Vagina (tissue), 2 donors: ENCODE results near the gene PTGDS. TPM values are rescaled to one million over a fixed set of nuclear protein-coding genes. Genes with fewer than 3 reads are reported as not detected.

Source experiments
- DNase-seq, 2 donors: peaks; one replicate each; pipeline ENCODE4 v3.0.0-alpha.2; 2017; ENCODE audit errors: extremely low spot score in 2 of 2
- H3K27ac ChIP-seq: fragments of 200-600 bp; sonication (generic); one replicate; pipeline ENCODE4 v1.5.1; 2019
- H3K27me3 ChIP-seq: fragments of 200-600 bp; sonication (generic); one replicate; pipeline ENCODE4 v1.5.1; 2019
- H3K36me3 ChIP-seq, 2 donors: fragments of 200-600 bp; sonication (generic); one replicate each; pipeline ENCODE4 v1.5.1; 2017 to 2019
- H3K4me1 ChIP-seq: fragments of 200-600 bp; sonication (generic); one replicate; pipeline ENCODE4 v1.5.1; 2019
- H3K4me3 ChIP-seq, 2 donors: fragments of 200-600 bp; sonication (generic); 1 replicate in 1 of 2; 2 replicates in 1 of 2; pipeline ENCODE4 v1.5.1; 2016 to 2019
- H3K9me3 ChIP-seq: fragments of 200-600 bp; sonication (generic); one replicate; pipeline ENCODE4 v1.5.1; 2019
- POLR2A ChIP-seq, 2 donors: fragments of 450-650 bp; IDR thresholded peaks; one replicate each; pipeline ENCODE4 v1.6.1; 2017; ENCODE audit warnings: antibody characterized with exemption in 2 of 2, mild to moderate bottlenecking in 2 of 2, moderate library complexity in 2 of 2
- POLR2AphosphoS5 ChIP-seq, 2 donors: sonication (generic); formaldehyde crosslinking; IDR thresholded peaks; one replicate each; pipeline ENCODE4 v1.9.0; 2017; ENCODE audit warnings: antibody characterized with exemption in 2 of 2, mild to moderate bottlenecking in 2 of 2, low read depth in 1 of 2; ENCODE audit not compliant: insufficient read depth in 1 of 2
- intact Hi-C: fragments of 100-400 bp; cut with DNase I; formaldehyde crosslinking; loops from one replicate; pipeline ENCODE4 v1.15.1; 2023
- total RNA-seq: library from RNA; depleted of rRNA; stranded (reverse); fragments of >200 nt; gene quantifications from one replicate; pipeline ENCODE4 v1.2.3, GENCODE V29; 2016
- TF ChIP-seq, protein P1 (sequence below), 3 experiments: fragments of 450-650 bp in 2 of 3; fragments of 200-600 bp in 1 of 3; sonication (generic) in 1 of 3; IDR thresholded peaks; one replicate each; pipeline ENCODE4 v1.5.1; 2017 to 2019; ENCODE audit warnings: antibody characterized with exemption in 3 of 3, mild to moderate bottlenecking in 2 of 3, moderate library complexity in 2 of 3

Gene PTGDS
- total RNA-seq, 1 donor from 2014 or later = 301 TPM

DNA sequence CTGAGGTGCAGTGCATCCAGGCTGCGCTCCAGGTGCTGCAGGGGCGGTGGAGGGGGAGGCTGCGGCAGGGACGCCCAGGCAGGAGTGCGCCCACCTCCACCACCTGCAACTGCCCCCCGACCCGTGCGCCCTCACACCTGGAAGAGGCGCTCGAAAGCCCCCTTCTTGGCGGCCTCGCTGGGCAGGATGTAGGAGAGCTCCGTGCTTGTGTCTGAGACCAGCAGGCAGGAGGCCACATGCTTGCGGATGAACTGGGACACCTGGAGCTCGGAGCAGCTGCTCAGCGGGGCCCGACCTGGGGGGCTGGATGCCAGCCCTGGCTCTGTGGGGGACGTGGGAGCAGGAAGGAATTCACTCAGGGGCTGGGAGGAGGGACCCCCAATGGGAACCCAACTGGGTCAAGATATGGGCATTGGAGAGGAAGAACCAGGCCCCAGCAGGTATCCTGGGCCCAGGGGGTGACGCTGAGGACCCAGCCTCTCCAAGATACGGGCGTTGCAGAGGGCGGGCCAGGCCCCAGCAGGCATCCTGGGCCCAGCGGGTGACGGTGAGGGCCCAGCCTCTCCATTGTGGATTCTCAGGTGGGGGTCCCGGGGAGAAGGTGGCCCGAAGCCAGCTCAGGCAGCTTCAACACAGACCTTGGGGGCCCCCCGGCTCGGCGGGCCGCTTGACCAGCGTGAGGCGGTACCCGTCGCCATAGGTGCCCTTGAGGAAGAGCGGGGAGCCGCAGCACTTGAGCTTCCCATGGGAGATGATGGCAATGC is 37.7 kb downstream of the PTGDS start:
- Histone ChIP-seq H3K36me3 (peaks cover 0 to 20% of the 10 kb centered on the region in 2 donors), H3K4me3 (no peak overlapping the region), H3K9me3 (no peaks in the 10 kb centered on the region), H3K27ac (no peak overlapping the region), H3K27me3 (no peaks in the 10 kb centered on the region), H3K4me1 (no peaks in the 10 kb centered on the region)
- TF ChIP-seq POLR2AphosphoS5 (IDR thresholded peaks at IDR 0.05; ENCODE audit: insufficient read depth in 1 of 2, low read depth in 1 of 2) (no peak), POLR2A (IDR thresholded peaks at IDR 0.05) (no peak)
- TF ChIP-seq, protein P1, sequence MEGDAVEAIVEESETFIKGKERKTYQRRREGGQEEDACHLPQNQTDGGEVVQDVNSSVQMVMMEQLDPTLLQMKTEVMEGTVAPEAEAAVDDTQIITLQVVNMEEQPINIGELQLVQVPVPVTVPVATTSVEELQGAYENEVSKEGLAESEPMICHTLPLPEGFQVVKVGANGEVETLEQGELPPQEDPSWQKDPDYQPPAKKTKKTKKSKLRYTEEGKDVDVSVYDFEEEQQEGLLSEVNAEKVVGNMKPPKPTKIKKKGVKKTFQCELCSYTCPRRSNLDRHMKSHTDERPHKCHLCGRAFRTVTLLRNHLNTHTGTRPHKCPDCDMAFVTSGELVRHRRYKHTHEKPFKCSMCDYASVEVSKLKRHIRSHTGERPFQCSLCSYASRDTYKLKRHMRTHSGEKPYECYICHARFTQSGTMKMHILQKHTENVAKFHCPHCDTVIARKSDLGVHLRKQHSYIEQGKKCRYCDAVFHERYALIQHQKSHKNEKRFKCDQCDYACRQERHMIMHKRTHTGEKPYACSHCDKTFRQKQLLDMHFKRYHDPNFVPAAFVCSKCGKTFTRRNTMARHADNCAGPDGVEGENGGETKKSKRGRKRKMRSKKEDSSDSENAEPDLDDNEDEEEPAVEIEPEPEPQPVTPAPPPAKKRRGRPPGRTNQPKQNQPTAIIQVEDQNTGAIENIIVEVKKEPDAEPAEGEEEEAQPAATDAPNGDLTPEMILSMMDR (IDR thresholded peaks at IDR 0.05) = no peak
- intact Hi-C loops = no loop called here
- DNase-seq = no peak

DNA sequence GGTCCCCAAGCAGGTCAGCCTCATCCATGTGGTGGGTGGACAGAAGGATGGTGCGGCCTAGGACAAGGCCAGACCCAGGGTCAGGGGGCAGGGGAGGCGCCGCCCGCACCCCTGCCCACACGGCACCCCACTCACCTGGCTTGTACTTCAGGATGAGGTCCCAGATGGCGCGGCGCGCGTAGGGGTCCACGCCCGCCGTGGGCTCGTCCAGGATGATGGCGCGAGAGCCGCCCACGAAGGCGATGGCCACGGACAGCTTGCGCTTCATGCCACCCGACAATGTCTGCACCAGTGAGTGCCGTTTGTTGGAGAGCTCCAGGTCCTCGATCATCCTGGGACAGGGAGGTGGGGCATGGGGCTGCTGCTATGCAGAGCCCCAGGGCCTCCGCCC is 38.2 kb downstream of the PTGDS start:
- intact Hi-C loops = no loop called here
- Histone ChIP-seq H3K4me3 (no peak overlapping the region), H3K27ac (no peak overlapping the region), H3K36me3 (peaks cover 0 to 20% of the 10 kb centered on the region in 2 donors), H3K9me3 (no peaks in the 10 kb centered on the region), H3K27me3 (no peaks in the 10 kb centered on the region), H3K4me1 (no peaks in the 10 kb centered on the region)
- no peak for DNase-seq
- TF ChIP-seq POLR2A (IDR thresholded peaks at IDR 0.05) (no peak), POLR2AphosphoS5 (IDR thresholded peaks at IDR 0.05; ENCODE audit: insufficient read depth in 1 of 2, low read depth in 1 of 2) (no peak)
- TF ChIP-seq, protein P1 (IDR thresholded peaks at IDR 0.05) = no peak

DNA sequence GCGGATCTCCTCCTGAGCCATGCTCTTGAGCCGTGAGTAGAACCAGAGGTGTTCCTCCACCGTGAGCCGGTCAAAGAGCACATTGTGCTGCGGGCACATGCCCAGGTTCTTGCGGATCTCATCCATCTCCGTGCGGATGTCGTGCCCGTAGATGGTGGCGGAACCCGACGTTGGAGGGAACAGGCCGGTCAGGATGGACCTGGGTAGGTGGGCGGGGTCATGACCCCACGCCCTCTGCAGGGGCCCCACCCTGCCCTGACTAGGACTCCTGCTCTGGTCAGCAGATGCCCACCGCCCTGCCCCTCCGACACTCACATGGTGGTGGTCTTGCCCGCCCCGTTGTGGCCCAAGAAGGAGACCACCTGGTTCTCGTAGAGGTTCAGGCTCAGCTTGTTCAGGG is 38.7 kb downstream of the PTGDS start:
- Histone ChIP-seq H3K9me3 (no peaks in the 10 kb centered on the region), H3K4me1 (no peaks in the 10 kb centered on the region), H3K36me3 (peaks cover 0 to 20% of the 10 kb centered on the region in 2 donors), H3K27ac (no peak overlapping the region), H3K4me3 (no peak overlapping the region), H3K27me3 (no peaks in the 10 kb centered on the region)
- no peak for DNase-seq
- intact Hi-C loops = no loop called here
- TF ChIP-seq POLR2AphosphoS5 (IDR thresholded peaks at IDR 0.05; ENCODE audit: insufficient read depth in 1 of 2, low read depth in 1 of 2) = no peak
- no peak for TF ChIP-seq POLR2A (IDR thresholded peaks at IDR 0.05)
- TF ChIP-seq, protein P1 (IDR thresholded peaks at IDR 0.05) = no peak

DNA sequence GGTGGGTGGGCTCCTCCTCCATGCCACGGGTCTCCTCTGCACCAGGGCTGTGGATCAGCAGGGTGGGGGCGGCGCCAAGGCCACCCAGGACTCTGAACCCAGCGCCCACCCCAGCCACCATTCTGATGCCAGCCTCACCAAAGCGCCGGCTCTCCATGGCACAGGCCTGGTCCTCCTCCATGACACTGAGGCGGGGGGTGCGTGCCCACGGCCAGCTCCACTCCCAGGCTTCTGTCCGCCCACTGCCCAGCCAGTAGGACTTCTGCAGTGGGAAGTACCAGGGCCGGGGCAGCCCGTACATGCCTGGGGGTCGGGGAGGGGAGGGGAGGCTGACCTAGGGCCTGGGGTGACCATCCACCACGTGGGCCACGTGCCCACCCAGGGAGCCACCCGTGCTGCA is 39.1 kb downstream of the PTGDS start:
- Histone ChIP-seq H3K4me3 (no peak overlapping the region), H3K27me3 (no peaks in the 10 kb centered on the region), H3K27ac (no peak overlapping the region), H3K4me1 (no peaks in the 10 kb centered on the region), H3K36me3 (peaks cover 0 to 20% of the 10 kb centered on the region in 2 donors), H3K9me3 (no peaks in the 10 kb centered on the region)
- DNase-seq = no peak
- TF ChIP-seq POLR2A (IDR thresholded peaks at IDR 0.05) (no peak), POLR2AphosphoS5 (IDR thresholded peaks at IDR 0.05; ENCODE audit: insufficient read depth in 1 of 2, low read depth in 1 of 2) (no peak)
- TF ChIP-seq, protein P1 (IDR thresholded peaks at IDR 0.05) = no peak
- intact Hi-C loops = no loop called here

DNA sequence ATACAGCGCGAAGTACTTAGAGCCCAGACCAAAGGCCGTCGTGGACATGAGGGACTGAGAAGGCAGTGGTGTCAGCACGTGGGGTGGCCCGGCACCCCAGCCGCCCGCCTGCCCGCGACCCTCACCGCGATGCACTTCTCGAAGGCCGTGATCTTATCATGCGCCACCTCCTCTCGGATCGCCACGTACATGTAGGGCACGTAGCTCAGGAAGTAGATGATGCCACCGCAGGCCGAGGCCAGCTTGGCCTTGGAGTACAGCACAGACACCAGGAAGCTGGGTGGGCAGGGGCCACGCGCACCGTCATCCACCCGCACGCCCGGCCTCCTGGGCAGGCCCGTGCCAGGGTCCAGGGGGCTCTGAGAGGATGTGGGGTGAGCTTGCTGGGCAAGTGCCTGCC is 39.8 kb downstream of the PTGDS start:
- TF ChIP-seq POLR2AphosphoS5 (IDR thresholded peaks at IDR 0.05; ENCODE audit: insufficient read depth in 1 of 2, low read depth in 1 of 2) (no peak), POLR2A (IDR thresholded peaks at IDR 0.05) (no peak)
- TF ChIP-seq, protein P1 (IDR thresholded peaks at IDR 0.05) = no peak
- Histone ChIP-seq H3K36me3 (peaks cover 0 to 20% of the 10 kb centered on the region in 2 donors), H3K9me3 (no peaks in the 10 kb centered on the region), H3K27me3 (no peaks in the 10 kb centered on the region), H3K27ac (no peak overlapping the region), H3K4me1 (no peaks in the 10 kb centered on the region), H3K4me3 (no peak overlapping the region)
- intact Hi-C loops = no loop called here
- DNase-seq = no peak
